ENCODE measurements around the gene SLAMF1. TPM values are rescaled to one million over a fixed set of nuclear protein-coding genes. Genes with fewer than 3 reads are reported as not detected.

Gene SLAMF1
- total RNA-seq, 1 donor from 2014 or later, result not detected

- Mint-ChIP-seq H3K9me3 (no peaks in the 10 kb centered on the region), H3K27me3 (ENCODE audit: low read depth) (no peaks in the 10 kb centered on the region), H3K4me1 (peaks cover 33% of the 10 kb centered on the region)
These were observed 8.9 kb downstream of the SLAMF1 start for GRCh38 chr1:160637821-160638539.

GRCh38 chr1:160637065-160637464 is 9.8 kb downstream of the SLAMF1 start:
- Mint-ChIP-seq H3K27me3 (ENCODE audit: low read depth) (no peaks in the 10 kb centered on the region), H3K36me3 (no peaks in the 10 kb centered on the region), H3K9me3 (no peaks in the 10 kb centered on the region), H3K27ac (no peak overlapping the region), H3K4me3 (no peak overlapping the region), H3K4me1 (peaks cover 33% of the 10 kb centered on the region)
- TF ChIP-seq CTCF (IDR thresholded peaks at IDR 0.05; ENCODE audit: unreplicated experiment), result no peak
- DNase-seq (ENCODE audit: low spot score in 2 of 2, unreplicated experiment in 2 of 2), result no peak

More at GRCh38 chr1:160637821-160638539, 8.9 kb downstream of the SLAMF1 start:
- H3K36me3 Mint-ChIP-seq, result no peaks in the 10 kb centered on the region
- no peak for TF ChIP-seq CTCF (IDR thresholded peaks at IDR 0.05; ENCODE audit: unreplicated experiment)
- no peak for DNase-seq (ENCODE audit: low spot score in 2 of 2, unreplicated experiment in 2 of 2)
- no peak overlapping the region for H3K4me3 Mint-ChIP-seq
- peak overlapping the region; percentile 39 for H3K27ac Mint-ChIP-seq

- no peak overlapping the region for H3K27ac Mint-ChIP-seq
- H3K4me3 Mint-ChIP-seq, result no peak overlapping the region
- TF ChIP-seq CTCF (IDR thresholded peaks at IDR 0.05; ENCODE audit: unreplicated experiment), result no peak
- H3K9me3 Mint-ChIP-seq, result no peaks in the 10 kb centered on the region
- H3K36me3 Mint-ChIP-seq, result no peaks in the 10 kb centered on the region
- H3K4me1 Mint-ChIP-seq, result peaks cover 33% of the 10 kb centered on the region
- H3K27me3 Mint-ChIP-seq (ENCODE audit: low read depth), result no peaks in the 10 kb centered on the region
- DNase-seq (ENCODE audit: low spot score in 2 of 2, unreplicated experiment in 2 of 2), result no peak
These were observed 10.3 kb downstream of the SLAMF1 start for GRCh38 chr1:160636547-160636946.

GRCh38 chr1:160636076-160636475 is 10.8 kb downstream of the SLAMF1 start:
- H3K27ac Mint-ChIP-seq, result no peak overlapping the region
- no peak for TF ChIP-seq CTCF (IDR thresholded peaks at IDR 0.05; ENCODE audit: unreplicated experiment)
- peaks cover 38% of the 10 kb centered on the region for H3K4me1 Mint-ChIP-seq
- H3K4me3 Mint-ChIP-seq, result no peak overlapping the region
- H3K27me3 Mint-ChIP-seq (ENCODE audit: low read depth), result no peaks in the 10 kb centered on the region
- DNase-seq (ENCODE audit: low spot score in 2 of 2, unreplicated experiment in 2 of 2), result no peak
- H3K36me3 Mint-ChIP-seq, result no peaks in the 10 kb centered on the region
- H3K9me3 Mint-ChIP-seq, result no peaks in the 10 kb centered on the region

GRCh38 chr1:160634543-160635491 is 12.0 kb downstream of the SLAMF1 start:
- no peak for TF ChIP-seq CTCF (IDR thresholded peaks at IDR 0.05; ENCODE audit: unreplicated experiment)
- H3K27ac Mint-ChIP-seq, result no peak overlapping the region

More at GRCh38 chr1:160634543-160635491, 12.0 kb downstream of the SLAMF1 start:
- peaks cover 48% of the 10 kb centered on the region for H3K4me1 Mint-ChIP-seq
- H3K36me3 Mint-ChIP-seq, result no peaks in the 10 kb centered on the region
- DNase-seq (ENCODE audit: low spot score in 2 of 2, unreplicated experiment in 2 of 2), result no peak
- no peaks in the 10 kb centered on the region for H3K9me3 Mint-ChIP-seq
- no peaks in the 10 kb centered on the region for H3K27me3 Mint-ChIP-seq (ENCODE audit: low read depth)
- H3K4me3 Mint-ChIP-seq, result no peak overlapping the region

Data from mesothelial cell of epicardium (in vitro differentiated cells).